Limb (tissue), 2 donors: ENCODE data around the gene ZNF230.
A peak's percentile ranks its signal among the peaks of the same experiment; 100 is the strongest.

ENCODE experiments used
- DNase-seq, 2 donors: peaks; one replicate each; pipeline ENCODE4 v3.0.0-alpha.2; 2016; ENCODE audit errors: extremely low spot score in 2 of 2

Gene ZNF230

GRCh38 chr19:44002566-44003460 lies at the start of gene ZNF230:
Gene ZNF230 (plus strand): TSS chr19:44002957. CDS start chr19:44007079, 4,122 bp downstream.
- DNase-seq, result peak; percentile 91 to 96

DNA sequence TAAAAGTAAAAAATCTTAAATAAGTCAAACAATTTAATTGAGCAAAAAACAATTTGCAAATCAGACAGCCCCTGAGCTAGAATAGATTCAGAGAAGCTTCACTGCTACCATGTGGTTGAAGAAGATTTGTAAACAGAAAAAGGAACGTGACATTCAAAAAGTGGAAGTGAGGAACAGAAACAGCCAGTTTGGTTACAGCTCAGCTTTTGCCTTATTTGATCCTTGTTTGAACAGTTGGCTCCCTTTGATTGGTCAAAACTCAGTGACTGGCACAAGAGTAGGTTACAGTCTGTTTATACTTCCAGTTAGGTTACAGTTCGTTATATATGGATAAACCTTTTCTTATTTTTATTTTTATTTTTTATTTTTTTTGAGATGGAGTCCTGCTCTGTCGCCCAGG lies 45.9 kb upstream of the ZNF230 start:
- no peak for DNase-seq

DNA sequence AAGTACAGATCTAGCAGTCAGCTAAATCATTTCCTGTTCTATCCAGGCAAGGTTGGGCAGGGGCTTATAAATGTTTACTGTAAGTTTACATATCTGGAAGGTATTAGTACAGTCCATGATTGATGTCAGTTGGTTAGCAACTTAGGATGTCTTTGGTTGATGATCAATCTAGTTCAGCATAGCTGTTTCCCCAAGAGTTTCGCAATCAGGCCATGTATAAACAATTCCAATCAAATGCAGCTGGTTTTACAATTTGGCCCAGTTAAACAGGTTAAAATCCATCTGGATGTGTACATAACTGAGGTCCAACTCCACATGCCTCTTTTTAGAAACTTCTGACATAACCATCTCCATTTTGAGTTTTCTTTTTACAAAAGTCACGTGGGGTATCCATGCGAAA lies 44.9 kb upstream of the ZNF230 start:
- no peak for DNase-seq

DNA sequence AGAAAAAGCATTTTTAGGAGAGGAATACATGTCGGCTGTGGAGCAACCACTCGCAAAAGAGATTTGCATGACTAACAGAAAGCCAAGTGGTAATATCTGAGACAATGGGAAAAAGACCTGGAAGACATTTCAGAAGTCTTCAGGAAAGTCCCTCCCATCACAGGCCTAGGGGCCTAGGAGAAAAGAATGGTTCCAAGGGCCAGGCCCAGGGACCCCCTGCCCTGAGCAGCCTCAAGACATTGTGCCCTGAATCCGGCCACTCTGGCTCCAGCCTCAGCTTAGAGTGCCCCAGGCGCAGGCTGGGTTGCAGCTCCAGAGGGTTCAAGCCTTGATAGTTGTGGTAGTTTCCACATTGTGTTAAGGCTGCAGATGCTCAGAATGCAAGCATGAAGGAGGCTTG lies 42.3 kb upstream of the ZNF230 start:
- no peak for DNase-seq

GRCh38 chr19:43966079-43966694 lies 36.6 kb upstream of the ZNF230 start:
- no peak for DNase-seq

- DNase-seq, result no peak
These were observed 26.0 kb upstream of the ZNF230 start for GRCh38 chr19:43976732-43977131.

GRCh38 chr19:43983544-43983911 lies 19.2 kb upstream of the ZNF230 start:
- no peak for DNase-seq

- DNase-seq, result peak; percentile 91 to 95
These were observed 18.7 kb upstream of the ZNF230 start, which contains the start of gene ZNF155 for GRCh38 chr19:43983912-43984686. Gene ZNF155 (plus strand): TSS chr19:43984188. CDS start chr19:43988544, 4,356 bp downstream.

DNA sequence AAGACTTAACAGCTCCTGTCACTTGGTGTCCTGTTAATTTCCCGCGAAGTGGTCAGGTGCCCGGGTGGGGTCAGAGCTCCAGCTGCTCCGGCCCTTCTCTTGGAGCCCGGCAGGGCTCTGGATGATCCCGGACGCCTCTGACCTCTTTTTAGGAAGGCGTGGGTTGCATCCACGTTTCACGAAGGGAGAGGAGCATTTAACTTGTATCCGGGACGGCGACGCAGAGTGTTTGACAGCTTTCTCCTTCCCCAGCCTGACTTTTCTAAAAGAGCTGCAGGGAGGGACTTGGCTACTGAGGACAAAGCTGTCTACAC lies 18.1 kb upstream of the ZNF230 start:
- DNase-seq, result peak in 1 of 2 donors; percentile 35

- no peak for DNase-seq
These were observed 5.0 kb upstream of the ZNF230 start for GRCh38 chr19:43997631-43998290.

DNA sequence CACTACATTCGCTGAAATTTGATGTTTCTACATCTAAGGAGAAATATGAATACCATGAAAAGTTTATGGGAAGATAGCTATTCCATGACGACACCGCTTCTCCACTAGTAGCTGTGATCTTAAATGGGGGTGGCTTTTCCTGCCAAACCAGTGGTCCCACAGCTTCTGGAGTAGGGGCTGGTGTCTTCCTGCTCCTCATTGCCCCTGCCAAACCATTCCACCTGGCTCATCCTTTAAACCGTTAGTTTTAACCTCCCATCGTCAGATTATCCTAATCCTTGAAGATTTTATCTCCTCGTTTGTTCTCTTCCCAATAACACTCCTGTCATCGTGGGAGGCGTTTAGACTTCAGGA lies 568 bp upstream of the ZNF230 start:
- DNase-seq, result no peak

DNA sequence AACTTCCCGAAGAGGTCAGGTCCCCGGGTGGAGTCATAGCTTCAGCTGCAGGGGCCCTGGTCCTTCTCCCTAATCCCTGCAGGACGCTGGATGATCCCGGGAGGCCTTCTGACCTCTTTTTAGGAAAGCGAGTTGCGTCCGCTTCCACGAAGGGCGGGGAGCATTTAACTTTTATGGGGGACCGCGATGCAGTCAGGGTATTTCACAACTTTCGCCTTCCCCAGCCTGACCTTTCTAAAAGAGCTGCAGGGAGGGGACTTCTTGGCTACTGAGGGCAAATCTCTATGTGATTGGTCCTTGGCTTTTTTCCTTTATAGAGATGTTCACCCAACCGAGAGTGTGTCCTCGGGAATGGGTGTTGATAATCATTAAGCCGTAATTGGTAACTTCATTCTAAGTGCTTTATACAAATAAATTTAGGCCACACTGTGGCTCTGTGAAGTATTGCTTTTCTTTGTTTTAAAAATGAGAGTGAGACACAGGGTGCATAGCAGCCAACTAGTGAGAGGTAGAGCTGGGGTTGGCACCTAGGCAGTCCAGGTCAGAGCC lies 778 bp downstream of the ZNF230 start:
- no peak for DNase-seq

GRCh38 chr19:44005973-44006372 lies 3.2 kb downstream of the ZNF230 start:
- no peak for DNase-seq

DNA sequence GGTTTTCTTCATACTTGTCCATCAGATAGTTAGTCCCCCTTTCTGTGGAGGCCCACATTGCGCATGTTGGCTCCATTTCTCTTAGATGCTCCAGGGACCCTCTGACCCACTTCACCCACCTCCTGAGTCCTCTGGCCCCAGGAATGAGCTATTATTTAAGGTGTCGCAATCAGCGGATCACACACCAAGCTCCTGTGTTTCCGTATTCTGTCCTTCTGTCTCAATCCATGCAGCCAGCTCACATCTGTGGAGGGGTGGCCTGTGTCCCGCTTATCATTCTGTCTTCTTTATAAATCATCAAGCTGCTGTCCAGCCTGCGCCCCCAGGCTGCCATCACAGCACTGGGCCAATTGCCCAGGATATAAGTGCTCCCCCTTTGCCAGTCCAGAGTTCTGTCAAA lies 4.7 kb downstream of the ZNF230 start:
- DNase-seq, result no peak

DNA sequence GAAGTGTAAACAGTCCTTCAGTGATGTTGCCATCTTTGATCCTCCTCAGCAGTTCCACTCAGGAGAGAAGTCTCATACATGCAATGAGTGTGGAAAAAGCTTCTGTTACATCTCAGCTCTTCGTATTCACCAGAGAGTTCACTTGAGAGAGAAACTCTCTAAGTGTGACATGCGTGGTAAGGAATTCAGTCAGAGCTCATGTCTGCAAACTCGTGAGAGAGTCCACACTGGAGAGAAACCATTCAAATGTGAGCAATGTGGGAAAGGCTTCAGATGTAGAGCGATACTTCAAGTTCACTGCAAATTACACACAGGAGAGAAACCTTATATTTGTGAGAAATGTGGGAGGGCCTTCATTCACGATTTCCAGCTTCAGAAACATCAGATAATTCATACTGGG lies 7.7 kb downstream of the ZNF230 start:
- no peak for DNase-seq

DNA sequence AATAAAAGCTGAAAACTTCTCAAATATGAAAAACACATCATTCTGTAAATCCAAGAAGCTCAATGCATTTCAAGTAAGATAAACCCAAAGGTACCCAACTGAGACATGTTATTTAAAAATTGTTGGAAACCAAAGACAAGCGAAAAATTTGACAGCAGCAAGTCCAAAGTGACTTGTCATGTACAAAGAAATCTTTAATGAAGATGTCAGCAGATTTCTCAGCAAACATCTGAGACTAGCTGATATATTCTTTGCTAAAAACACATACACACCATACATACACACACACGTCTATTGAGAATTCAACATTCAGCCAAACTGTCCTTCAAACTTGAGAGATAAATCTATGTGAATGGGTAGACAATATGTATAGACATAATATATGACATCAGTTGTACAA lies 16.7 kb downstream of the ZNF230 start:
- no peak for DNase-seq

DNA sequence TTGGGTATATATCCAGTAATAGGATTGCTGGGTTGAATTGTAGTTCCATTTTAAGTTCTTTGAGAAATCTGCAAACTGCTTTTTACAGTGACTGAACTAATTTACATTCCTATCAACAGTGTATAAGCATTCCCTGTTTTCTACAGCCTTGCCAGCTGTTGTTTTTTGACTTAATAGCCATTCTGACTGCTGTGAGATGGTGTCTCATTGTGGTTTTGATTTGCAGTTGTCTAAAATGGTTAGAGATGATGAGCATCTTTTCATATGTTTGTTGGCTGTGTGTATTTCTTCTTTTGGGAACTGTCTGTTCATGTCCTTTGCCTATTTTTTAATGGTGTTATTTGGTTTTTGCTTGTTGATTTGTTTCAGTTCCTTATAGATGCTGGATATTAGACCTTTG lies 18.5 kb downstream of the ZNF230 start:
- no peak for DNase-seq

GRCh38 chr19:44024900-44025216 lies 22.1 kb downstream of the ZNF230 start:
- no peak for DNase-seq

GRCh38 chr19:44025217-44025936 lies 22.6 kb downstream of the ZNF230 start, which contains the start of gene ZNF222:
Gene ZNF222 (plus strand): TSS chr19:44025379. CDS start chr19:44025437, 58 bp downstream.
- DNase-seq, result peak; percentile 87 to 90

GRCh38 chr19:44026622-44027021 lies 23.9 kb downstream of the ZNF230 start:
- DNase-seq, result no peak
